GM19238 (cell line): ENCODE measurements around the gene CHTF18.

Experiments used
- DNase-seq: peaks from one replicate; pipeline ENCODE4 v3.0.0; 2011; ENCODE audit warnings: low spot score; ENCODE audit not compliant: insufficient read length

The CHTF18 gene

DNA sequence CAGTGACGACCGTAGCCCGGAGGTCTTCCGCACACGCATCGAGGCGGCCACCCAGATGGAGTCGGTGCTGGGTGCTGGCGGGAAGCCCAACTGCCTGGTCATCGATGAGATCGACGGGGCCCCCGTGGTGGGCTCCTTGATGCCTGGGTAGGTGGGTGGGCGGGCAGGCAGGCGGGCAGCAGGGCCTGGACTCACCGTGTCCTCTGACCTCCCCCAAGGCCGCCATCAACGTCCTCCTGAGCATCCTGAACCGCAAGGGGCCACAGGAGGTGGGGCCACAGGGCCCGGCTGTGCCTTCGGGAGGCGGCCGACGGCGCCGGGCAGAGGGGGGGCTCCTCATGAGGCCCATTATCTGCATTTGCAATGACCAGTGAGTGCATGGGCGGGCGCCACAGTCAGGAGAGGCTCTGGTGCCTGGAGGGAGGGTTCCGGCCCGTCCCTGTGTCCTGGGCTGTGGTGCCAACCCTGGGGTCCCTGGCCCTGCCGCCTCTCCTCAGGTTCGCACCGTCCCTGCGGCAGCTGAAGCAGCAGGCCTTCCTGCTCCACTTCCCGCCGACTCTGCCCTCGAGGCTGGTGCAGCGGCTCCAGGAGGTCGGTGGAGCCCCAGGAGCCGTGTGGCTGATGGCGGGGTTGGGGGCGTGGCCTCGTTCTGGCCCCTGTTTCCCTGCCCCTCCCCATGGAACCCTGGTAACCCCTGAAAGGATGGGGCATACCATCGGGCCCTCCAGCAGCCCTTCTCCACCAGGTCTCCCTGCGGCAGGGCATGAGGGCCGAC is 4.0 kb downstream of the CHTF18 start:
- DNase-seq: no peak

DNA sequence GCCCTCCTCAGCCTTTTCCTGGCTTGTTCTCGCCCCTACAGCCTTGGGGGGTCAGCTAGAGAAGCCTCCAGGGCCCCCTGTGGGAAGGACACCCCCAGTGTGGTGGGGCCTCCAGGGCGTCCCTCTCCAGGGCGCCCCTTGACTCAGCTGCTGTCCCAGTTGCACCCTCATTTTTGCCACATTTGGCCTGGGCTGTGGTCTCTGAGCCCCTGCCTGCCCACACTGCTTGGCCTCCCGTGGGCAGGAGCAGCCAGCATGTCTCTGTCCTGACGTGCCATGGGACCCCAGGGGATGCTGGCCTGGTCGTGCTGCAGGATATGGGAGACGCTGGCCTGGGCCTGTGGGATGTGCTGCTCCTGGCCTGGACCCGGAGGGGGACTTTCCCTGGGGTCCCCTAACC is 5.0 kb downstream of the CHTF18 start:
- DNase-seq: no peak

DNA sequence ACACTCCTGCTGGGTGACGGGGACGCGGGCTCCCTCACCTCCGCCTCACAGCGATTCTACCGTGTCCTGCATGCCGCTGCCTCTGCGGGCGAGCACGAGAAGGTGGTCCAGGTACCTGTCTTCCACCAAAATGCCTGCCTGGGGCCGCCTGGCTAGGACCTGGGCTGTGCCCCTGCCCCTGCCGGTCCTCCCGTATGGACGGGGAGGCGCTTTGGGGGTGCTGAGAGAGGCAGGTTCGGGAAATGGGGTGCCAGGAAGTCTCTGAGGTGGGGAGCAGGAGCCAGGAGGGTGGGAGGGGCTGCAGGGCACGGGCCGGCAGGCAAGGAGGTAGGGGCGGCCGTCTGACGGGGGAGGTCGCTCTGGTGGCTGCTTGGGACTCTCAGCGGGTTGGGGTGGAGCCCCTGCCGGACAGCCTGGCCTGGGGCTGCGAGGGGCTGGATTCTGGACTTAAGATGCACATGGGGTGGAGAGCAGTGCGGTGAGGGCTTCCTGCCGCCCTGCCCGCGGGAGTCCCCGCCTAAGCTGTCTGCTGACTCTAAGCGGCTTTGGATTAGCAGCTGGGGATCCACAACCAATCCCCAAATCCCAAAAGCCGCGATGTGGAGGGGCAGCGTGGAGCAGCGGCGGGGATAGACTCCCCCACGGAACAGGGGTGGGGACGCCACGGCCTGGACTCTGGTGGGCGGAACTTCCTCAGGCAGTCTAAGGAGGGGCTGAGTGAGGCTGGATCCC is 5.8 kb downstream of the CHTF18 start:
- DNase-seq: no peak

DNA sequence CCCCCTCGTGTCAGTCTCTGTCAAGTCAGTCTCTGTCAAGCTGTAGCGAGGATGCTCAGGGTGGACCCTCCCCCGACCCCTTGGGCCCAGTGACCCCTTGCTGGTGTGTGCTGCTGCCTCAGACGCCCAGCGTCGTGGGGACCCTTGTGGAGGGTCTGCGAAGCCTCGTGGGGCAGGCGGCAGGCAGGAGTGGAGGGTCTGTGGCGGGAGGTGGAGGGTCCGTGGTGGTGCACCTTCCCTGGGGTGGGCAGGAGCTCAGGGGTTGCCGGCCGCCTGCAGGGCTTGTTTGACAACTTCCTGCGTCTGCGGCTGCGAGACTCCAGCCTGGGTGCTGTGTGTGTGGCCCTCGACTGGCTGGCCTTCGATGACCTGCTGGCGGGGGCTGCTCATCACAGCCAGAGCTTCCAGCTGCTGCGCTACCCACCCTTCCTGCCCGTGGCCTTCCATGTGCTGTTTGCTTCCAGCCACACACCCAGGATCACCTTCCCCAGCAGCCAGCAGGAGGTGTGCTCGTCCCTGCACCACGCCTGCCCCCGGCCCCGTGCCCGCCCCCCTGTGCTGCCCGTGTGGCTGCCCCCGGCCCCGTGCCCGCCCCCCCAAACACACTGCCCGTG is 6.5 kb downstream of the CHTF18 start:
- DNase-seq: no peak

DNA sequence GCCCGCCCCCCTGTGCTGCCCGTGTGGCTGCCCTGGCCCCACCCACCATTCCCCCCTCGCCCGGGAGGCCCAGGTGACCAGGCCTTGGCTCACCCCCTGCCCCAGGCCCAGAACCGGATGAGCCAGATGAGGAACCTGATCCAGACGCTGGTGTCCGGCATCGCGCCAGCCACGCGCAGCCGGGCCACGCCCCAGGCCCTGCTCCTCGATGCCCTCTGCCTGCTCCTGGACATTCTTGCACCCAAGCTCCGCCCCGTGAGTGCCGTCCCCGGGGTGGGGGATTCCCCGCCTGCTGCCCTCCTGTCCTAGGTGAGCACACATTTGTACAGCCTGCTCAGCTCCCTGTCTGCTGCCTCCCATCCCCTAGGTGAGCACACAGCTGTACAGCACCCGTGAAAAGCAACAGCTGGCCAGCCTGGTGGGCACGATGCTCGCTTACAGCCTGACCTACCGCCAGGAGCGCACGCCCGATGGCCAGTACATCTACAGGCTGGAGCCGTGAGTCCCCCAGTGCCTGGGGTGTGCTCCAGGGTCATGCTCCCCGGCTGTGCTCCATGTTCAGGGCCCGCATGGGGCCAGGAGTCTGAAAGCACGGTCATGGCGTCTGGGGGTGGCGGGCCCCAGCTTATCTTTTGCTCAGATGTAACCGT is 7.3 kb downstream of the CHTF18 start:
- DNase-seq: no peak

DNA sequence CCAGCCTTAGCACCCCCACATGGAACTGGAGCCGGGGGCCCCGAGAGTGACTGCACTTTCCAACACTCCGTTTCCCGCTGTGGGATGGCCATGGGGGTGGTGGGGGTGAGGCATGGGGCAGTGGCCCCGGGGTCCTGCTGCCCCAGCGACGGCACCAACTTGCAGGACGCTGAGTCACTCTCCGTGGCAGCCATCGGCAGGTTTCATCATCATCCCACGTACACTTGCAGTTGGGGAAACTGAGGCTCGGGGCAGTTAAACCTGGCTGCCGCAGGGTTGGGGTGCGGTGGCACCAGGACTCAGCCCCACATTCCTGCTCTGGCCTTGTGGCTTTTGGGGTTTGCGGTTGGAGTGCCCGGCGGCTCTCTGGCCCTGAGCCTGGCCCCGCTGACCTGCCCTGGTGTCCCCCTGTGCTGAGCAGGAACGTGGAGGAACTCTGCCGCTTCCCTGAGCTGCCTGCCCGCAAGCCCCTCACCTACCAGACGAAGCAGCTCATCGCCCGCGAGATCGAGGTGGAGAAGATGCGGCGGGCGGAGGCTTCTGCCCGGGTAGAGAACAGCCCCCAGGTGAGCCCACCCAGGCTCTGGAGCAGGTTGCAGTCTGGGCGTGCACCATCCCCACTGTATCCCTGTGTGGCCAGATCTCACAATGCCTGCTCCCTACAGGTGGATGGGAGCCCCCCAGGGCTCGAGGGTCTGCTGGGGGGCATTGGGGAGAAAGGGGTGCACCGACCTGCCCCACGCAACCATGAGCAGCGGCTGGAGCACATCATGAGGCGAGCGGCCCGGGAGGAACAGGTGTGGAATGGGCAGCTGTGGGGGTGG is 8.1 kb downstream of the CHTF18 start:
- no peak for DNase-seq

DNA sequence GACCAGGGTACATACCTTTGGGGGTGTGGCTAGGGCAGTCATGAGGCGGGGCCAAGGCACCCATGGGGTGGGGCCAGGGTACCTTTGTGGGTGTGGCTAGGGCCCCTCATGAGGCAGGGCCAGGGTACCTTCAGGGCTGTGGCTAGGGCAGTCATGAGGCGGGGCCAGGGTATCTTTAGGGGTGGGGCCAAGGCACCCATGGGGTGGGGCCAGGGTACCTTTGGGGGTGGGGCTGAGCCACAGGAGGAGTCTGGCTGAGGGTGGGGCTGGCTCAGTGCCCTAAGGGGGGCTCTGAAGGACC is 8.7 kb downstream of the CHTF18 start:
- no peak for DNase-seq

DNA sequence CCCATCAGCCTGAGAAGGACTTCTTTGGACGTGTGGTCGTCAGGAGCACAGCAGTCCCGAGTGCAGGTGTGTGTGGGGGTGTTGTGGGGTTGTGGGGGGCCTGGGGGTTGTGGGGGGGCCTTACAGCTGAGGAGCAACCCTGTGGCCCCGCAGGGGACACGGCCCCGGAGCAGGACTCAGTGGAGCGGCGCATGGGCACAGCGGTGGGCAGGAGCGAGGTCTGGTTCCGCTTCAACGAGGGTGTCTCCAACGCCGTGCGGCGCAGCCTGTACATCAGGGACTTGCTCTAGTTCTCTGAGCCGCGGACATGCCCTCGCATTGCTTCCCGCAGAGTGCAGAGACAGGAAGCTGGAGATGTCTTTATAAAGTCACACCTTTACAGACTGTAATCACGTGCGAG is 9.3 kb downstream of the CHTF18 start:
- no peak for DNase-seq

DNA sequence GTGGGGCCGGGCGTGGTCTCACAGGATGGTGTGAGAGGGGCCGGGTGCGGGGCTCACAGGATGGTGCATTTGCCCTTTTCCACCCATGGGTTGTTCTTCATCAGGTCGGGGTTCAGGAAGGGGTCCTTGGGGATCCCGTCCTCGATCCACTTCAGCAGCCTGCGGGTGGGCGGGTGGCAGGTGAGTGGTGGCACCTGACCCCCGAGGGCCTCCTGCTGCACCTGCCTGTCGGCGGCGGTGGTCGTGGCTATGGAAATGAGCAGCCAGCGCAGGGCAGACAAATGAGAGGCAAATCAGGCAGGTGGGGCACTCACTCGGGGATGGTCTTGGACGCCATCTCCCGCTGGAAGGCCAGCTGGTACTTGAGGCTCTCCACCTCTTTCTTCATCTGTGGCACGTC is 10.2 kb downstream of the CHTF18 start:
- DNase-seq: no peak

DNA sequence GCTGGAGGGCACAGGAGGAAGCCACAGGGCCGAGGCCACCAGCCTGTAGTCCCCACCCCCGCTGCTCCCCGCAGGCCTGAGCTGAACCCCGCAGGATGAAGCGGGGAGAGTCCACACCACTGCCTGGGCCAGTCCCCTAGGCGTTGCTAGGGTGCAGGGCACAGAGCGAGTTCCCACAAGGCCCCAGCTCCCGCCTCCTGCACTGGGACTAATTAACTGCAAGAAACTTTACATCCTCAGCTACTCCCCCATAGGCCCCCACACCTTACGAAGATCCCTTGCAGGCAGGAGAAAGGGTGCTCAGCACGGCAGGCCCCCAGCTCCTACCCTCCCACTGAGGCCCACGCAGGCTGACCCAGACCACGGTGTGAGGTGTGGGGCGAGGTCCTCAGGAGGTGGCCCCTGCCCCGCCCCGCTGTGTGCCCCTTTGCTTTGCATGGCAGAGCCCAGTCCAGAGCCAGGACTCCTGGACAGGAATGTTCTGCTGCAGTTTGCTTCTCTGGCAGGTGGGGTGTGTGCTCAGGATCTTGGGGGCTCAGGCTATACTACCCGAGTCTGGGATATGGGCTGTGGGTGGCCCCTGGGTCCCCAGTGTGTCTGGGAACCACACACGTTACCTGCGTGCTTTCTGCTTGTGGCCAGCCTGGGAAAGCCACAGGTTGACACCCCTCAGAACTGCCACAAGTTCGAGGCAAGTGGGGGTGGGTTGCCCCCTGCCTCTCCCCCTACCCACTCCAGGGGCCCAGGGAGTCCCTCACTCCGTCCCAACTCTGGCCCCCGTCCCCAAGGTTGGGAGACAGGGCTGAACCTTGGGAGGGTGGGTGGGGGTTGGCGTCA is 10.9 kb downstream of the CHTF18 start:
- no peak for DNase-seq

DNA sequence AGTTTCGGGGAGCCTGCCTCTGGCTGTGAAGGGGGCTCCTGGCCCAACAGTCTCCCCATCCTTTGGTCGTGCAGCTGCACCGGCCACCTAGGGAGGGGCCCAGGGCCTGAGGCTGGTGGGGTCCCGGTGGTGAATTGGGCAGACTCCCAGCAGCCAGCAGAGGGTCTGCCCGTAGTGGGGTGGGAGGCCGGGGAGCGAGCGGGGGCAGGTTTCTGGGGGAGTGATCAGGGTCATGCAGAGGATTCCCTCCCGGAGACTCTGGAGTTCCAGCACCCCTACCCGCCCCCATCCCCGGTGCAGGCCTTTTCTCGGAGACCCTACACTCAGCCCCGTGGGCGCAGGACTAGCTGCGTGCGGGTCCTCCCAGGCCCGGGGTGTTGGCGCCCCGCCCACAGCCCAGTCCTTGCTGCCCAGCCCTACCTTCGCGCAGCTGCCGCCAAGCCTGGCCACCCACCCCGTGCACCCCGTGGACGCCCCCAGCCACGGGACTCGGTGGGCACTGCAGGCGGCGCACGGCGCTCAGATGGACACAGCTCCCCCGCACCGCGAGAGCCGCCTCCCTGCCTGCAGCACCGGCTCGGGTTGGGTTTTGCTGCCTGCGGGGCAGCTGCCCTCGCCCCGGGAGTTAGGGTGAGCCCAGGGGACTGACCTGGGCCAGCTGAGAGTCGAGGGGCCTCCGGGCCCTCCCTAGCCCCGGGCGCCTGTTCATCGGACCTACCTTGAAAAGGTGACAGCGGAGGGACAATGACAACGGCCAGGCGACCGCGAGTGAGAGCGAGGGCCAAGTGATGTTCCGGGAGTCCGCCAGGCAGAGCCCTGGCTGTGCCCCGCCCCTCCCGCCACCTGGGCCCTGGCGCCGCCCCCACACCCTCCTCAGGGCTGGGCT is 11.8 kb downstream of the CHTF18 start, which contains the start of gene GNG13:
Gene GNG13 (minus strand): TSS at position 787 of the 886 bp plus-strand sequence. CDS start 1,657 bp downstream, outside the sequence.
- no peak for DNase-seq

DNA sequence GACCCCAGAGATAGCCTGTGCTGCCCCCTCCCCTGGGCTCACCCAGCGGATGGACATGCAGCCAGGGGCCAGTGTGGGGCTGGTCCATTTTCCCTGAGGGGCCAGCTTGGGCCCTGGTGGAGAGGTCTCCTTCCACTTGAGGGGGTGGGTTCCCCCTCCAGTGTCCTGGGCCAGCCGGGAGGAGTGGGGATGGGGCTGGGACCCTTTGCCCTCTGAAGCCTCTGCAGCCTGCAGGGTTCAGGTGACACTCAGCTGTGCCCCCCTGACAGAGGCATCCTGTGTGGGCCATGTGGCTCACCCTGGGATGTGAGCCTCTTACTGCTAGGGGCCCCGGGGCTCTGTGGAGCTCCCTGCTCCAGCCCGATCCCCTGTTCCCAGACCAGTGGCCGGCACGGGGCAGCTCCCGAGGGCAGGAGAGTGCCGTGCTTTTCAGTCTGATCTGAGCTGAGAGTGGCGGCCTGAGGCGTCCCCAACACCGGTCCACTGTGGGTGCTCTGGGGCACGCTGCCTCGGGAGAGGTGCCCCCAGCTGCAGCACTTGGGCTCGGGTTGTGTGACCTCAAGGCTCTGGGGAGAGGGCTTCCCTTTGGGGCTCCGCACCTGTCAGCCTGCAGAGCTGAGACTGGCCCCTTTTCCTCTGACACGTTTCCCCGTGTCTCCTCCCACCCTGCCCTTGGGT is 12.6 kb downstream of the CHTF18 start:
- DNase-seq: no peak

DNA sequence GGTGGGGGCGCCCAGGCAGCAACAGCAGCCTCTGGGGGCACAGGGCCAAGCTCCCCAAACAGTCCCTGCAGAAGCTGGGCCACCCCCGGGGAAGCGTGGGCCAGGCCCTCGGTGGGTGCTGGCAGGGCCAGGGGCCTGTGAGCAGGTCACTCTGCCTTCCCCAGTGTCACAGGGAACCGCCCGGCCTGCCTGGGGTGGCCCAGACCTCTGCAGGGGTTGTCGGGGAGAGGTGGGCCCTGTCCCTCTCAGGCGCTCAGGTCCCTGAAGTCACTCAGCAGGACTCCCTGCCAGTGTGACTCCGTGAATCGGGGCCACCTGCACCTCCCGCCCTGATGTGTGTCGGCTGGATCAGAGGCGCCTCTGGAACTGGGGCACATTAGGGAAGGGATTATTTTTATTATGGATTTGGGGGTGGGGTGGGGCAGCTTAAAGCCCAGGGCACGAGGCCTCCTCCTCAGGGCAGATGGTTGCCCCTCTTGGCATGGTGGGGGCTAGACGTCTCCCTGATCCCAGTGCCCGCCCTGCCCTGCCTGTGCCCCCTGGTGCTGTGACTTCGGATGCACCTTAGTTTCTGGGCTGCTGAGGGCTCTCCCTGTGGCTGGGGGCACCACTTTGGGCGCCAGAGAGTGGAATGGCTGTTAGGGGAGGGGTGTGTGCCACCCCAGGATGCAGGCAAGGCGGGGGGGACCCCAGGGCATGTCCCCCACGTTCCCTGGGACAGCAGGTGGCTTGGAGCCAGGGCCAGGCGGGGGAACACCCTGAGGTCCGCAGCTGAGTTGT is 13.4 kb downstream of the CHTF18 start:
- DNase-seq: no peak

DNA sequence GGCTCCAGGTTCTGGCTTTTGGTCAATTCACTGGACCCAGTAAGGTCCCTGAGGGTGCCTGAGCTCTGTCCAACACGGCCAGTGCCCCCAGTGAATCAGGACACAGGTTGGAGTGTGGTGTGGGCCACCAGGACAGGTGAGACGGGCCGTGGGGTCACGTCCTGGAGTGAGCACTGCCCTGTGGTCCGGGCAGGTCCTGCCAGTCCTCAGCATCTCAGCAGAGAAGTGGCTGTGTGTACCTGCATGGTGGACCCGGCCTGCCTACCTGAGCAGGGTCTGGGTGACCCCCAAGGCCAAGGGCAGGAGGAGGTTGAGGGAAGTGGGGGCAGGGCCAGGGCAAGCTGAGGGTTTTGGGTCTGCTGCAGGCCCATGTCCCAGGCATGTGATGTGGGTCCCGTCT is 14.0 kb downstream of the CHTF18 start:
- no peak for DNase-seq

DNA sequence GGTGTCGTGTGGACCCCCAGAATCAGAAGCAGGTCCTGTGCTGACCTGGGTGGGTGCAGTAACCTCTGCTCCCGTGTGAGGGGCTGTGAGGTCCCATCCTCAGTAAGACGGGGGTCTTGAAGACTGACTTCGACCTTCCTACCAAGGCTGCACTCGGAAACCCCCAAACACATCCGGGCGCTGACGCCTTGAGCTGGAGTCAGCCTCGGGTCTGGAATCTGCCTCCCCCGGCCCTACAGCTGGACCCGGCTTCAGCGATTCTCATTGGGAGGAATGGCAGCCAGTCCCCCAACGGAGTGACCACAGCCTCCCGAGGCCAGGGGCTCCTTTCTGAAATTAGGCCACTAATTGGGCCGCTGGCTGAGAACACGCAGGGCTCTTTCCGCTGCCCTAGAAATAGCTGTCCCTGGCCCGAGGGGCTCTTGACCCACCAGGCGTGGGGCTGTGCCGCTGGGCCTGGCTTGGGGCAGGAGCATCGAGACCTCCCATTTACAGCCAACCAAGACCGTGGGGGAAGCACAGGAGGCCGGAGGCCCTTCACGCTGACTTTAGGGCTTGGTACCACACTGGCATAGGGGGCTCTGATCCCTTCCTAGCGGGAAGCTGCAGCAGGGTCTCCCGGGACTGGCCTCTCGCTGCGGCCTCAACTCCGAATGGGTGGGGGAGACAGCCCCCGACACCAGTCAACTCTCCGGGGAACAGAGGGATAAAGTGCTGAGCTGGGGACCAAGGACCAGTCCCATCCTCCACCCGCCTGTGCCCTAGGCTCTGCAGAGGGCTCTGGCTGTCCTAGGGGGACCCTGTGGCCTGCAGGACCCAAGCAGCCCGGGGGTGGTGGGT is 14.7 kb downstream of the CHTF18 start:
- DNase-seq: no peak

DNA sequence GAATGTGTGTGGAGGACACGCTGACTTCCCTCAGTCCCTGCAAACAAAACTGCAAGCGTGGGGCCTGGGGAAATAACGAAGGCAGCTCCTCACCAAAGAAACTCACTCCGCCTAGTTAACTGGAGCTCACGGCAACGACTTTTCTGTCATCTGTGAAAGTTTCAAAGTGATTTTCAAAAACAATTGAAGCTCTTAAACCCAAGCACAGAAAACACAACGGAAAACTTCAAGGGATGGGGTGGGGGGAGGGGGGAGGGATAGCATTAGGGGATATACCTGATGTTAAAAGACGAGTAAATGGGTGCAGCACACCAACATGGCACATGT is 15.3 kb downstream of the CHTF18 start:
- DNase-seq: no peak
